Mesenchymal stem cell (in vitro differentiated cells and primary cell): ENCODE results near the gene POLR3K.

Experiments used
- DNase-seq: peaks from one replicate; pipeline ENCODE4 v3.0.0-alpha.2; 2013
- H2AFZ ChIP-seq: one replicate; pipeline ENCODE4 v1.6.1; 2013; ENCODE audit warnings: low read depth, mild to moderate bottlenecking, control low read depth, inconsistent platforms, low read length, moderate library complexity
- H2AK5ac ChIP-seq: 2 replicates; pipeline ENCODE4 v1.6.1; 2013; ENCODE audit warnings: low read length, moderate library complexity, mild to moderate bottlenecking, inconsistent platforms; ENCODE audit not compliant: severe bottlenecking
- H2BK120ac ChIP-seq: one replicate; pipeline ENCODE4 v1.6.1; 2013; ENCODE audit warnings: low read depth, mild to moderate bottlenecking, inconsistent platforms, low read length, moderate library complexity
- H2BK12ac ChIP-seq, 2 experiments: one replicate each; pipeline ENCODE4 v1.6.1; 2013; ENCODE audit warnings: inconsistent platforms in 2 of 2, low read length in 2 of 2, mild to moderate bottlenecking in 2 of 2, moderate library complexity in 2 of 2, control low read depth in 1 of 2
- H2BK15ac ChIP-seq: one replicate; pipeline ENCODE4 v1.6.1; 2013; ENCODE audit warnings: mild to moderate bottlenecking, low read depth, inconsistent platforms; ENCODE audit not compliant: poor library complexity, severe bottlenecking
- H2BK5ac ChIP-seq: 2 replicates; pipeline ENCODE4 v1.6.1; 2013; ENCODE audit warnings: low read depth, mild to moderate bottlenecking, low read length, control low read depth, inconsistent platforms; ENCODE audit not compliant: poor library complexity, severe bottlenecking
- H3K14ac ChIP-seq, 2 experiments: one replicate each; pipeline ENCODE4 v1.6.1; 2013; ENCODE audit warnings: inconsistent platforms in 2 of 2, low read length in 2 of 2, control low read depth in 1 of 2, mild to moderate bottlenecking in 1 of 2, moderate library complexity in 1 of 2
- H3K18ac ChIP-seq, 2 experiments: one replicate each; pipeline ENCODE4 v1.6.1; 2013; ENCODE audit warnings: inconsistent platforms in 2 of 2, low read length in 2 of 2, control low read depth in 1 of 2, low read depth in 1 of 2, mild to moderate bottlenecking in 1 of 2
- H3K23ac ChIP-seq, 2 experiments: one replicate each; pipeline ENCODE4 v1.6.1; 2013; ENCODE audit warnings: inconsistent platforms in 2 of 2, low read length in 2 of 2, mild to moderate bottlenecking in 2 of 2, moderate library complexity in 2 of 2, control low read depth in 1 of 2
- H3K27ac ChIP-seq: 2 replicates; pipeline ENCODE4 v1.5.1; 2013; ENCODE audit warnings: mild to moderate bottlenecking, moderate library complexity, low read length, control low read depth, inconsistent platforms; ENCODE audit not compliant: poor library complexity, severe bottlenecking
- H3K27me3 ChIP-seq, 2 experiments: 2 replicates each; pipeline versions ENCODE4 v1.6.1 to v1.7.0; 2013; ENCODE audit warnings: low read length in 2 of 2, mild to moderate bottlenecking in 2 of 2, moderate library complexity in 2 of 2, control low read depth in 1 of 2, inconsistent platforms in 1 of 2; ENCODE audit not compliant: control insufficient read depth in 1 of 2, insufficient read depth in 1 of 2
- H3K36me3 ChIP-seq, 2 experiments: 2 replicates each; pipeline versions ENCODE4 v1.6.1 to v1.7.0; 2013; ENCODE audit warnings: low read length in 2 of 2, control low read depth in 1 of 2, inconsistent platforms in 1 of 2, low read depth in 1 of 2, mild to moderate bottlenecking in 1 of 2; ENCODE audit not compliant: insufficient read depth in 2 of 2, control insufficient read depth in 1 of 2
- H3K4ac ChIP-seq, 2 experiments: one replicate each; pipeline ENCODE4 v1.6.1; 2013; ENCODE audit warnings: inconsistent platforms in 2 of 2, low read length in 2 of 2, mild to moderate bottlenecking in 2 of 2, moderate library complexity in 2 of 2, control low read depth in 1 of 2, low read depth in 1 of 2
- H3K4me1 ChIP-seq: 2 replicates; pipeline ENCODE4 v1.6.1; 2013; ENCODE audit warnings: low read depth, low read length, control low read depth; ENCODE audit not compliant: control insufficient read depth, insufficient read depth
- H3K4me2 ChIP-seq: 2 replicates; pipeline ENCODE4 v1.6.1; 2013; ENCODE audit warnings: low read length, mild to moderate bottlenecking, inconsistent platforms; ENCODE audit not compliant: poor library complexity, severe bottlenecking
- H3K4me3 ChIP-seq, 2 experiments: 2 replicates each; pipeline versions ENCODE4 v1.5.1 to v1.7.0; 2013; ENCODE audit warnings: low read length in 2 of 2, mild to moderate bottlenecking in 2 of 2, control low read depth in 1 of 2, low read depth in 1 of 2; ENCODE audit not compliant: insufficient read depth in 1 of 2
- H3K79me1 ChIP-seq: replicated peaks from 2 replicates; pipeline ENCODE4 v1.6.1; 2013; ENCODE audit warnings: mild to moderate bottlenecking, control low read depth, low read length, inconsistent platforms; ENCODE audit not compliant: poor library complexity, severe bottlenecking
- H3K9ac ChIP-seq: 2 replicates; pipeline ENCODE4 v1.7.0; 2013; ENCODE audit warnings: mild to moderate bottlenecking, low read length, moderate library complexity
- H3K9me3 ChIP-seq: 2 replicates; pipeline ENCODE4 v1.7.0; 2013; ENCODE audit warnings: mild to moderate bottlenecking, low read length; ENCODE audit not compliant: control insufficient read depth
- H4K8ac ChIP-seq: one replicate; pipeline ENCODE4 v1.6.1; 2013; ENCODE audit warnings: inconsistent platforms, mild to moderate bottlenecking, low read length, moderate library complexity
- H4K91ac ChIP-seq: one replicate; pipeline ENCODE4 v1.6.1; 2013; ENCODE audit warnings: mild to moderate bottlenecking, low read length, inconsistent platforms
- WGBS: methylation state at CpG from one replicate; pipeline ENCODE4 v1.1.7; 2013; ENCODE audit warnings: mixed read lengths; 5-methylcytosine and 5-hydroxymethylcytosine counted together

POLR3K gene

DNA sequence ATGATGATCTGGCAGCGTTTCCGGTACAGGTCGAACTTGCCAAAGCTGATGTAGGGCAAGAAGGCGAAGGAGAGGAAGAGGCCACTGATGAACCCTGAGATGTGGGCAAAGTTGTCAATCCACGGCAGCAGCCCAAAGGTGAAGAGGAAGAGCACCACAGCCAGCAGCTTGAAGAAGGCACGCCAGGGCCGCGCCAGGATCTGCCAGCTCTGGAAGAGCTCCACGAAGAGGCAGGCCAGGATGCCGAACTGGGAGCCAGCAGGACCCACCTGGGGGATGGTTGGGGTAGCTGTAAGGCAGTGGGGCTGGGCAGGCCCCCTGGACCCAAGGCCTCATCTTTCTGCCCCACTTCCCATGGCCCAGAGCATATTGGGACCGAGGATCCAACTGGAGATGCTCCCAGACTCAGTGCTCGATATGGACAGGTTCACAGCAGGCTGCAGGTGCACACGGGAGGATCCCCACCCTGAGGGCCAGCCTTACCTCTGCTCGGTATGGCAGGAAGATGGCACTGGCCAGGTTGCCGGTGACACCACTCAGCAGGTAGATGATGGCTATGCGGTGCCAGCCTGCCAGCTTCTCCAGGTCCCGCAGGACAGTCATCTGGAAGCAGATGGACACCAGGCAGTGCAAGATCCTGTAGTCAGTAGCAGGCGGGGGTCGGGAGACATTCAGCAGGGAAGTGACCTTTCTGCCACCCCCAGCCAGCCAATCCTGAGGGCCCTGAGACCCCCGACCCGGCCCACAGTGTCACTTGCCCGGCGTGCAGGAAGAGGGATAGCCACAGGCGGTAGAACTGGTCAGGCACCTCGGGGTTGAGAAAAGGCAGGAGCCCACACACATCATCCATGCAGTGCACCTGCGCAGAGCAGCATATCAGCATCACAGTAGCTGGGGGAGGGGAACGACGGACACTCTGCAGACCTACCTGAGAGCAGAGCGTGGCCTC, 5.4 kb upstream of the POLR3K start:
- Histone ChIP-seq H3K9ac (no peak overlapping the region), H2AK5ac (no peak overlapping the region), H4K8ac (peak overlapping the region; percentile 3), H3K36me3 (peaks cover 85% of the 10 kb centered on the region in 2 experiments), H2AFZ (no peak overlapping the region), H3K27ac (no peak overlapping the region), H3K4ac (no peak overlapping the region), H3K4me1 (peaks cover 5% of the 10 kb centered on the region), H3K4me3 (no peak overlapping the region), H2BK12ac (no peak overlapping the region), H2BK5ac (no peak overlapping the region), H2BK120ac (no peak overlapping the region), H3K79me1 (peaks cover 21% of the 10 kb centered on the region), H2BK15ac (no peak overlapping the region), H3K27me3 (no peaks in the 10 kb centered on the region), H3K14ac (no peak overlapping the region), H3K23ac (no peak overlapping the region), H3K4me2 (no peak overlapping the region), H4K91ac (no peak overlapping the region), H3K9me3 (no peaks in the 10 kb centered on the region), H3K18ac (no peak overlapping the region)
- WGBS = 95% methylated on average over 29 of the region's 29 CpGs
- DNase-seq = no peak

DNA sequence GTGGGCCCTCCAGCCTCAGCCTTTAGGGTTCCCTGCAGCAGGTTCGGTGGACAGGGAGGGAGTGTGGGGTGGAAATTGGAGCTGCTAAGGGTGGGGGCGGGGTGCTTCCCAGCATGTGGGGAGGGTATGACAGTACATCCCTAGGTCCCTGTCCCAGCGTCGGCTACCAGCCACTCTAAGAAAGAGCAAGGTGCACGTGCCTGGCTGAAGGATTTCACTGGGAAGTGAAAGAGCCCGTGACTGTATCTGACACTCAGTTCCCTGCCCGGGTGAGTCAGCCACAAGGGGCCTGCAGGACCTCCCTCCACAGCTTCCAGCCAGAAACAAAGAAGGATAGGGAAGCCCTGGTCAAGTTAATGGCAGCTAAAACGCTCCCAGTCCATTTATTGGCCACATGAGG, 4.3 kb upstream of the POLR3K start:
- Histone ChIP-seq H2BK5ac (no peak overlapping the region), H3K9me3 (no peaks in the 10 kb centered on the region), H3K4me3 (no peak overlapping the region), H3K14ac (no peak overlapping the region), H3K9ac (peak overlapping the region; percentile 40), H2BK12ac (no peak overlapping the region), H3K79me1 (peaks cover 18% of the 10 kb centered on the region), H2BK120ac (no peak overlapping the region), H3K4me2 (no peak overlapping the region), H3K18ac (no peak overlapping the region), H2AK5ac (no peak overlapping the region), H3K36me3 (peaks cover 74 to 75% of the 10 kb centered on the region in 2 experiments), H2AFZ (no peak overlapping the region), H3K23ac (no peak overlapping the region), H4K91ac (no peak overlapping the region), H3K27me3 (no peaks in the 10 kb centered on the region), H3K4ac (no peak overlapping the region), H3K27ac (no peak overlapping the region), H3K4me1 (peaks cover 6% of the 10 kb centered on the region), H2BK15ac (no peak overlapping the region), H4K8ac (no peak overlapping the region)
- 55% methylated on average over 8 of the region's 8 CpGs for WGBS
- peak; percentile 48 for DNase-seq

GRCh38 chr16:56231-56927, 3.0 kb upstream of the POLR3K start:
- Histone ChIP-seq H2AFZ (no peak overlapping the region), H3K27me3 (no peaks in the 10 kb centered on the region), H2AK5ac (no peak overlapping the region), H4K91ac (no peak overlapping the region), H3K4ac (no peak overlapping the region), H3K23ac (no peak overlapping the region), H3K14ac (no peak overlapping the region), H3K9me3 (no peaks in the 10 kb centered on the region), H2BK15ac (no peak overlapping the region), H2BK120ac (no peak overlapping the region), H3K4me2 (no peak overlapping the region), H3K27ac (no peak overlapping the region), H3K18ac (no peak overlapping the region), H3K79me1 (peaks cover 15% of the 10 kb centered on the region), H3K4me3 (no peak overlapping the region), H3K4me1 (peaks cover 6% of the 10 kb centered on the region), H3K36me3 (peaks cover 61 to 62% of the 10 kb centered on the region in 2 experiments), H4K8ac (no peak overlapping the region), H3K9ac (no peak overlapping the region), H2BK5ac (no peak overlapping the region), H2BK12ac (no peak overlapping the region)
- 96% methylated on average over 17 of the region's 17 CpGs for WGBS
- DNase-seq = no peak

GRCh38 chr16:55571-56136, 2.2 kb upstream of the POLR3K start:
- Histone ChIP-seq H2AFZ (no peak overlapping the region), H4K91ac (no peak overlapping the region), H3K4me3 (no peak overlapping the region), H3K27ac (no peak overlapping the region), H3K14ac (no peak overlapping the region), H2AK5ac (no peak overlapping the region), H3K4ac (no peak overlapping the region), H2BK12ac (no peak overlapping the region), H3K9ac (no peak overlapping the region), H3K27me3 (no peaks in the 10 kb centered on the region), H3K4me1 (peaks cover 6% of the 10 kb centered on the region), H4K8ac (no peak overlapping the region), H3K36me3 (peaks cover 56 to 58% of the 10 kb centered on the region in 2 experiments), H3K4me2 (no peak overlapping the region), H3K23ac (no peak overlapping the region), H3K79me1 (peaks cover 18% of the 10 kb centered on the region), H3K18ac (no peak overlapping the region), H2BK120ac (no peak overlapping the region), H3K9me3 (no peaks in the 10 kb centered on the region), H2BK15ac (no peak overlapping the region), H2BK5ac (no peak overlapping the region)
- WGBS = 94% methylated on average over 11 of the region's 11 CpGs
- no peak for DNase-seq
